ENCODE measurements around the gene STEAP4.
A peak's percentile ranks its signal among the peaks of the same experiment; 100 is the strongest.

Gene STEAP4

GRCh38 chr7:88306590-88307048 is at the start of gene STEAP4:
Gene STEAP4 (minus strand): TSS chr7:88306894. CDS start chr7:88284269, 22,625 bp downstream.
- DNase-seq: no peak

GRCh38 chr7:88355011-88355410 is 48.3 kb upstream of the STEAP4 start:
- DNase-seq: peak; percentile 85 to 88

GRCh38 chr7:88350118-88350517 is 43.4 kb upstream of the STEAP4 start:
- no peak for DNase-seq

- no peak for DNase-seq
These were observed 40.8 kb upstream of the STEAP4 start for GRCh38 chr7:88347517-88347916.

- DNase-seq: no peak
These were observed 40.4 kb upstream of the STEAP4 start for GRCh38 chr7:88347090-88347489.

GRCh38 chr7:88346357-88346756 is 39.7 kb upstream of the STEAP4 start:
- DNase-seq: no peak

DNA sequence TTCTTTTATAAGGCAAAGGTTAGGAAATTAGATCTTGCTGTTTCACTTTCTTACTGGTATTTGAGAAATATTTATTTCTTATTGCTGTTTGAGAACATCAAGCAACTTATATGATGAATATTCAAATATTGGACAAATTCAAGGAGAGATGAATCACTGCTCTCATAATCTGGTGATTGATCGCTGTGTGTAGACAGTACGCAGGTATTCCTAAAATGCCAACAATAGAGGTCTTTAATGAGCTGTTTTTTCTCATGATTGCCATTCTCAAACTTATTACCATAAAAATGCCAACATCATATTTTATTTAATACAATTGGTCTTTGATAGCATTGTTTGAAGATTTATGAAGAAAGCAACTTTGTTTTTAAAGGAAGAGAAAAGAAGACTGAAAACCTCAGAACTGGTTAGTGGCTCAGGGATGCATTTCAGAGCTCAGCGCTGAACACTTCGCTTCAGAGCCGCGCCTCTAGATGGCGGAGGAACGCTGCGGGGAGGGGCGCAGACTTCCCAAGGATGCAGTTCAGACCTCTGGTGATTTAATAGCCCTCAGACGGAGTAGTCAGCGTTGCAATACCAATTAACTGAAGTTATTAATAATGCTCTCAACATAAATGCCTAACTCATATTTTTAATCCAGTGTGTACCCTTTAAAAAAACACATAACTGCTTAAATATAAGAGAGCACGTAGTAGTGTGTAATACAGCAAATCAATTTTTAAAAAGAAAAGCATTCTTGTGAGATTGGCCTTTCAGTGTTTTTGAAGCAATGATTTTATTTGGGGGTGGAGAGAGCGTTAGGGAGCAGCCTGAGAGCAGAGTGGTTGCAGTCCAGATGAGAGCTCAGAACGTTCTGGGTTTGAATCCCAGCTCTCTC is 38.5 kb upstream of the STEAP4 start:
- DNase-seq: no peak

DNA sequence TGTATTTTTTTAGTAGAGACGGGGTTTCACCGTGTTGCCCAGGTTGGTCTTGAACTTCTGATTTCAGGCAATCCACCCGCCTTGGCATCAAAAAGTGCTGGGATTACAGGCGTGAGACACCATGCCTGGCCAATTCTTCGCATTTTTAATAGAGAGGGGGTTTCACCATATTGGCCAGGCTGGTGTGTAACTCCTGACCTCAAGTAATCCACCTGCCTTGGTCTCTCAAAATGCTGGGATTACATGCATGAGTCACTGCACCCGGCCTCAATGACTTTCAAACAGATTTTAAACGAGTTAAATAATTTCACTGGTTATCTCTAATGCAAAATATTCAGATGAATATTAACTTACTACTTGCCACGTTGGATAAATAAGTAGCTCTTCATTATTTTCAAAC is 37.6 kb upstream of the STEAP4 start:
- DNase-seq: no peak

- DNase-seq: no peak
These were observed 32.7 kb upstream of the STEAP4 start for GRCh38 chr7:88339195-88339922.

GRCh38 chr7:88338503-88338902 is 31.8 kb upstream of the STEAP4 start:
- no peak for DNase-seq

DNA sequence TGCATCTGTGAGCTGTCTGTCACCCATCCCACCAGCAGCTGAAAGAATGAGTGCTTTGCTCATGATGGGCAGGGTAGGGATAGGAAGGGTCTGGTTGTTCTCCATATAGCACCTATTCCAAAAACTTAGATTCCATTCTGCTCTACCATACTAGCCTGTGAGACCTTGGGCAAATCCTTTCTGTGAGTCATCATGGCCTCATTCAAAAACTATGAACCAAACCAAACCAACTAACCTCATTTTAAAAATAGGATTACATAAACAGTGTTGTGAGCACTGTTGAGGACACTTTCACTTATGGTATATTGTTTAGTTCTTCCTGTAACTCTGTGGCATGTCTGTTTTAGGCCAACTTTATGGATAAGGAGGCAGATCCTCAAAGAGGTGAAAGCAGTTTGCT is 30.9 kb upstream of the STEAP4 start:
- no peak for DNase-seq

- DNase-seq: no peak
These were observed 24.6 kb upstream of the STEAP4 start for GRCh38 chr7:88331322-88331721.

- no peak for DNase-seq
These were observed 23.1 kb upstream of the STEAP4 start for GRCh38 chr7:88329532-88330463.

GRCh38 chr7:88328787-88329186 is 22.1 kb upstream of the STEAP4 start:
- peak; percentile 38 to 50 for DNase-seq

GRCh38 chr7:88324699-88325098 is 18.0 kb upstream of the STEAP4 start:
- DNase-seq: no peak

DNA sequence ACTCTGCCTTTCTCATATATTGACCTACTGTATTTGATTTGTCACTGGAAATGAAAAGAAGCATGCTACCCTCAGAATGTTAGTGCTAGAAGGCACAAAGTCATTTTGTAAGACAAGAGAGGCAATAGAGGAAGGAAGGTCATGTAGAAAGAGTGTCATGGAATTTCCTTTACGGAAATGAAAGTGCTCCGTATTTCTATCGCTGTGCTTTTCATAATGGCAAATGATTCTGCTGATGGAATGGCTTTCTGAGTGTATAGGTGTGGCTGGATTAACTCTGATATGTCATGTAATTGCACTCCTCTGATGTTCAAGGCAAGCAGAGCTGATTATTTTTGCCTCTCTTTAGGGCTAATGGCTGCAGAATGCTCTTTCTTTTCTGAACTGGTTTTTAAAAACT is 15.5 kb upstream of the STEAP4 start:
- no peak for DNase-seq

- no peak for DNase-seq
These were observed 15.0 kb upstream of the STEAP4 start for GRCh38 chr7:88321694-88322093.

DNA sequence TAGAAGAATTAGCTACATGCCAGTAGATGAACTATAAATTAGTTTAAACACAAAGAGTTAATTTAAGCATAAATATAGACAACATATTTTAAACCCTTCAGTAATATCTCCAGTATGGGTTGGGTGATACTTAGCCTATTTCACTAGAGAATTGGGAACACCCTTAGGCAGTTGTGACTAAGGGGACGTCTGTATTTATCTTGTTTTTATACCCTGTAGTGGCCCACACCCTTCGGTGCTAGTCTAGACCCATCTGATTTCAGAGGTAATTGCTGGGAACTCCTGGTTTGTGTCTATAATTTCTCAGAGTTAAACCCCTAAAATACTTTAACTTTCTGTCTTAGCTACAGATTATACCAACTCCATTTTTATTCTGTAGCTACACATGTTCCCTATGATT is 11.5 kb upstream of the STEAP4 start:
- no peak for DNase-seq

GRCh38 chr7:88317422-88317821 is 10.7 kb upstream of the STEAP4 start:
- no peak for DNase-seq

DNA sequence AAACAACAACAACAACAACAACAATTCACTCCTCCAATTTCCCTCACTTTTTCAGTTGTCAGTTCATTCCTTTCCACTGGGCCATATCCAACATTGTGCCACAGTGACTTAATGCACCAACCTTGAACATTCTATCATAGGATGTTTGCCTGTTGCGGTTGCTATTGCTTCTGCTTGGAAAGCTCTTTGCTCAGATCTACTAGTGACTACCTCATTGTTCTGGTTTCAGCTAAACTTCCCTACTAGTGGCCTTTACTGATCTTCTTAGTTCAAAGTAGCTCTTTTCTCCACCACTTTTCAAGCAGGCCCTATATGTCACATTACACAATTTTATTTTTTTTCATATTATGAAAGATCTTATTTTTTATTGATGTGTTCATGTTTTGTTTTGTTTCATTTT is 9.8 kb upstream of the STEAP4 start:
- no peak for DNase-seq

- DNase-seq: no peak
These were observed 8.8 kb upstream of the STEAP4 start for GRCh38 chr7:88315522-88315921.

DNA sequence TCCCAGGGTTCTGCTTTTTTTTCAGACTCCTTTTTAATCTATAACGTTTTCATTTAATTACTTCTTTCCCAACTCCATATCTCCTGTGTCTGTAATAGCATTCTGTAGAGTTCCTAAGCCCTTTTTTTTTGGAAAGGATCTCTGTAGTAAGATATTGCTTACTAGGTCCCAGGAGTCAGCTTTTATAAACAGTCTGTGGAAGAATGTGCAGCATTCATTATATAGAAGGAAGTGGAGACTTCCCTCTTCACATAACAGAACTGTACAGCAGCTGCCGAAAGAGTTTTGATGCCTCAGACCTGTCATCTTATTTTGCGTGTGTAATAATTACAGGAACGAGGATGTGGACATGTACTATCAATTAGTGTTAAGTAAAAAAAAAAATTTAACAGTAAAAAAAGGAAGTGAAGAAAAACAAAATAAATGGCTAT is 7.4 kb upstream of the STEAP4 start:
- peak; percentile 37 to 54 for DNase-seq
